ENCODE data around the gene MRTFA. TPM values are rescaled to one million over a fixed set of nuclear protein-coding genes. Genes with fewer than 3 reads are reported as not detected.

MRTFA gene
- polyA plus RNA-seq, 1 of the 3 experiments (the other 2 are of a cell fraction) = 5.8 TPM

- Histone ChIP-seq H3K79me2 (ENCODE audit: insufficient read depth) (peaks cover 40% of the 10 kb centered on the region), H3K36me3 (replicated peaks in 1 of 2; ENCODE audit: control insufficient read depth in 1 of 2, insufficient read depth in 2 of 2, low read length in 1 of 2) (no peaks in the 10 kb centered on the region), H4K20me1 (ENCODE audit: insufficient read depth) (no peaks in the 10 kb centered on the region), H3K9me2 (no peaks in the 10 kb centered on the region), H3K9ac (no peak overlapping the region), H3K9me3 (no peaks in the 10 kb centered on the region), H3K27me3 (ENCODE audit: insufficient read depth) (no peaks in the 10 kb centered on the region), H3K4me1 (ENCODE audit: control insufficient read depth in 1 of 2, insufficient read depth in 2 of 2, low read depth in 1 of 2, low read length in 1 of 2) (no peaks in the 10 kb centered on the region; a peak in 2 of 4 replicates), H3K27ac (ENCODE audit: low read depth in 2 of 2, low read length in 1 of 2) (no peak overlapping the region), H2AFZ (ENCODE audit: low read depth) (no peak overlapping the region), H3K4me2 (no peak overlapping the region), H3F3A (replicated peaks; ENCODE audit: insufficient read depth) (no peaks in the 10 kb centered on the region), H3K4me3 (ENCODE audit: low read depth in 2 of 2, low read length in 1 of 2) (no peak overlapping the region)
- TF ChIP-seq RFX5 (IDR thresholded peaks at IDR 0.05; ENCODE audit: low read length) = no peak
- no peak for TF ChIP-seq RAD21 (IDR thresholded peaks at IDR 0.05; ENCODE audit: low read length)
- TF ChIP-seq MEF2A (IDR thresholded peaks at IDR 0.05; ENCODE audit: borderline replicate concordance, low read depth) = no peak
- no peak for TF ChIP-seq YY1 (IDR thresholded peaks at IDR 0.05; ENCODE audit: low read depth)
- no peak for TF ChIP-seq NRF1 (IDR thresholded peaks at IDR 0.05; ENCODE audit: low read depth, low read length)
- no peak for TF ChIP-seq ELF1 (IDR thresholded peaks at IDR 0.05)
- no peak for TF ChIP-seq TAF1 (IDR thresholded peaks at IDR 0.05; ENCODE audit: borderline replicate concordance, low read depth, low read length)
- WGBS (ENCODE audit: low lambda C conversion rate) = 83% methylated on average over 1 of the region's 1 CpG
- ChIA-PET CTCF (interaction anchor here (1.3 kb wide), 1 partner anchor 15 kb away, joined by 4 read pairs; no protein-coding TSS in a partner anchor), POLR2A (no interaction called here)
- no peak for DNase-seq
Observed at GRCh38 chr22:40583053-40583741, 53.3 kb downstream of the MRTFA start.

- no peak overlapping the region for H3K4me2 ChIP-seq
- 100% methylated on average over 2 of the region's 2 CpGs for WGBS (ENCODE audit: low lambda C conversion rate)
- no peaks in the 10 kb centered on the region for H3K9me3 ChIP-seq
- no peak overlapping the region for H2AFZ ChIP-seq (ENCODE audit: low read depth)
- H3K9me2 ChIP-seq = no peaks in the 10 kb centered on the region
- ChIA-PET POLR2A (no interaction called here), CTCF (no interaction called here)
- H3K4me3 ChIP-seq (ENCODE audit: low read depth in 2 of 2, low read length in 1 of 2) = no peak overlapping the region
- H4K20me1 ChIP-seq (ENCODE audit: insufficient read depth) = no peaks in the 10 kb centered on the region
- no peaks in the 10 kb centered on the region for H3K36me3 ChIP-seq (replicated peaks in 1 of 2; ENCODE audit: control insufficient read depth in 1 of 2, insufficient read depth in 2 of 2, low read length in 1 of 2)
- H3K79me2 ChIP-seq (ENCODE audit: insufficient read depth) = peaks cover 43% of the 10 kb centered on the region
- H3F3A ChIP-seq (replicated peaks; ENCODE audit: insufficient read depth) = no peaks in the 10 kb centered on the region
- TF ChIP-seq NRF1 (IDR thresholded peaks at IDR 0.05; ENCODE audit: low read depth, low read length) = no peak
- no peak for TF ChIP-seq CHD2 (IDR thresholded peaks at IDR 0.05; ENCODE audit: low read length, partially characterized antibody)
- TF ChIP-seq, protein P1, sequence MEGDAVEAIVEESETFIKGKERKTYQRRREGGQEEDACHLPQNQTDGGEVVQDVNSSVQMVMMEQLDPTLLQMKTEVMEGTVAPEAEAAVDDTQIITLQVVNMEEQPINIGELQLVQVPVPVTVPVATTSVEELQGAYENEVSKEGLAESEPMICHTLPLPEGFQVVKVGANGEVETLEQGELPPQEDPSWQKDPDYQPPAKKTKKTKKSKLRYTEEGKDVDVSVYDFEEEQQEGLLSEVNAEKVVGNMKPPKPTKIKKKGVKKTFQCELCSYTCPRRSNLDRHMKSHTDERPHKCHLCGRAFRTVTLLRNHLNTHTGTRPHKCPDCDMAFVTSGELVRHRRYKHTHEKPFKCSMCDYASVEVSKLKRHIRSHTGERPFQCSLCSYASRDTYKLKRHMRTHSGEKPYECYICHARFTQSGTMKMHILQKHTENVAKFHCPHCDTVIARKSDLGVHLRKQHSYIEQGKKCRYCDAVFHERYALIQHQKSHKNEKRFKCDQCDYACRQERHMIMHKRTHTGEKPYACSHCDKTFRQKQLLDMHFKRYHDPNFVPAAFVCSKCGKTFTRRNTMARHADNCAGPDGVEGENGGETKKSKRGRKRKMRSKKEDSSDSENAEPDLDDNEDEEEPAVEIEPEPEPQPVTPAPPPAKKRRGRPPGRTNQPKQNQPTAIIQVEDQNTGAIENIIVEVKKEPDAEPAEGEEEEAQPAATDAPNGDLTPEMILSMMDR (IDR thresholded peaks at IDR 0.05) = no peak
- TF ChIP-seq MAX (IDR thresholded peaks at IDR 0.05; ENCODE audit: low read depth) = no peak
- TF ChIP-seq, protein P2, sequence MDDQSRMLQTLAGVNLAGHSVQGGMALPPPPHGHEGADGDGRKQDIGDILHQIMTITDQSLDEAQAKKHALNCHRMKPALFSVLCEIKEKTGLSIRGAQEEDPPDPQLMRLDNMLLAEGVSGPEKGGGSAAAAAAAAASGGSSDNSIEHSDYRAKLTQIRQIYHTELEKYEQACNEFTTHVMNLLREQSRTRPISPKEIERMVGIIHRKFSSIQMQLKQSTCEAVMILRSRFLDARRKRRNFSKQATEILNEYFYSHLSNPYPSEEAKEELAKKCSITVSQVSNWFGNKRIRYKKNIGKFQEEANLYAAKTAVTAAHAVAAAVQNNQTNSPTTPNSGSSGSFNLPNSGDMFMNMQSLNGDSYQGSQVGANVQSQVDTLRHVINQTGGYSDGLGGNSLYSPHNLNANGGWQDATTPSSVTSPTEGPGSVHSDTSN (IDR thresholded peaks at IDR 0.05) = no peak
- no peak for TF ChIP-seq SMC3 (IDR thresholded peaks at IDR 0.05; ENCODE audit: low read depth, low read length)
- no peak for TF ChIP-seq YY1 (IDR thresholded peaks at IDR 0.05; ENCODE audit: low read depth)
- TF ChIP-seq JUND (IDR thresholded peaks at IDR 0.05) = no peak
- TF ChIP-seq, protein P3, sequence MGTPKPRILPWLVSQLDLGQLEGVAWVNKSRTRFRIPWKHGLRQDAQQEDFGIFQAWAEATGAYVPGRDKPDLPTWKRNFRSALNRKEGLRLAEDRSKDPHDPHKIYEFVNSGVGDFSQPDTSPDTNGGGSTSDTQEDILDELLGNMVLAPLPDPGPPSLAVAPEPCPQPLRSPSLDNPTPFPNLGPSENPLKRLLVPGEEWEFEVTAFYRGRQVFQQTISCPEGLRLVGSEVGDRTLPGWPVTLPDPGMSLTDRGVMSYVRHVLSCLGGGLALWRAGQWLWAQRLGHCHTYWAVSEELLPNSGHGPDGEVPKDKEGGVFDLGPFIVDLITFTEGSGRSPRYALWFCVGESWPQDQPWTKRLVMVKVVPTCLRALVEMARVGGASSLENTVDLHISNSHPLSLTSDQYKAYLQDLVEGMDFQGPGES (IDR thresholded peaks at IDR 0.05; ENCODE audit: low read depth, low read length) = no peak
- TF ChIP-seq RXRA (IDR thresholded peaks at IDR 0.05; ENCODE audit: borderline replicate concordance, low read depth) = no peak
- no peak for TF ChIP-seq GATA2 (CRISPR knock-in tag; IDR thresholded peaks at IDR 0.05)
- TF ChIP-seq GABPA (IDR thresholded peaks at IDR 0.05; ENCODE audit: low read depth) = no peak
- no peak for TF ChIP-seq TEAD4 (IDR thresholded peaks at IDR 0.05; ENCODE audit: borderline replicate concordance, insufficient read depth)
- TF ChIP-seq, protein P4, sequence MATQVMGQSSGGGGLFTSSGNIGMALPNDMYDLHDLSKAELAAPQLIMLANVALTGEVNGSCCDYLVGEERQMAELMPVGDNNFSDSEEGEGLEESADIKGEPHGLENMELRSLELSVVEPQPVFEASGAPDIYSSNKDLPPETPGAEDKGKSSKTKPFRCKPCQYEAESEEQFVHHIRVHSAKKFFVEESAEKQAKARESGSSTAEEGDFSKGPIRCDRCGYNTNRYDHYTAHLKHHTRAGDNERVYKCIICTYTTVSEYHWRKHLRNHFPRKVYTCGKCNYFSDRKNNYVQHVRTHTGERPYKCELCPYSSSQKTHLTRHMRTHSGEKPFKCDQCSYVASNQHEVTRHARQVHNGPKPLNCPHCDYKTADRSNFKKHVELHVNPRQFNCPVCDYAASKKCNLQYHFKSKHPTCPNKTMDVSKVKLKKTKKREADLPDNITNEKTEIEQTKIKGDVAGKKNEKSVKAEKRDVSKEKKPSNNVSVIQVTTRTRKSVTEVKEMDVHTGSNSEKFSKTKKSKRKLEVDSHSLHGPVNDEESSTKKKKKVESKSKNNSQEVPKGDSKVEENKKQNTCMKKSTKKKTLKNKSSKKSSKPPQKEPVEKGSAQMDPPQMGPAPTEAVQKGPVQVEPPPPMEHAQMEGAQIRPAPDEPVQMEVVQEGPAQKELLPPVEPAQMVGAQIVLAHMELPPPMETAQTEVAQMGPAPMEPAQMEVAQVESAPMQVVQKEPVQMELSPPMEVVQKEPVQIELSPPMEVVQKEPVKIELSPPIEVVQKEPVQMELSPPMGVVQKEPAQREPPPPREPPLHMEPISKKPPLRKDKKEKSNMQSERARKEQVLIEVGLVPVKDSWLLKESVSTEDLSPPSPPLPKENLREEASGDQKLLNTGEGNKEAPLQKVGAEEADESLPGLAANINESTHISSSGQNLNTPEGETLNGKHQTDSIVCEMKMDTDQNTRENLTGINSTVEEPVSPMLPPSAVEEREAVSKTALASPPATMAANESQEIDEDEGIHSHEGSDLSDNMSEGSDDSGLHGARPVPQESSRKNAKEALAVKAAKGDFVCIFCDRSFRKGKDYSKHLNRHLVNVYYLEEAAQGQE (IDR thresholded peaks at IDR 0.05; ENCODE audit: low read depth, low read length) = no peak
- no peaks in the 10 kb centered on the region; a peak in 2 of 4 replicates for H3K4me1 ChIP-seq (ENCODE audit: control insufficient read depth in 1 of 2, insufficient read depth in 2 of 2, low read depth in 1 of 2, low read length in 1 of 2)
- DNase-seq = no peak
- H3K27me3 ChIP-seq (ENCODE audit: insufficient read depth) = no peaks in the 10 kb centered on the region
- H3K27ac ChIP-seq (ENCODE audit: low read depth in 2 of 2, low read length in 1 of 2) = no peak overlapping the region
- no peak overlapping the region for H3K9ac ChIP-seq
Observed at GRCh38 chr22:40582063-40582462, 54.5 kb downstream of the MRTFA start.

Data from SK-N-SH (cell line).